Astrocyte of the cerebellum (primary cell): ENCODE data around the gene ZNF354C.

Experiments
- DNase-seq: peaks from one replicate; pipeline ENCODE4 v3.0.0-alpha.2; 2011; ENCODE audit warnings: low read depth
- H3K4me3 ChIP-seq: 2 replicates; pipeline ENCODE4 v1.5.1; 2011; ENCODE audit warnings: mild to moderate bottlenecking, low read depth, low read length, moderate library complexity
- in situ Hi-C: cut with HindIII; loops from 2 replicates; pipeline ENCODE4 v1.10.0; 2017; ENCODE audit warnings: low sequenced_read_pairs
- TF ChIP-seq, protein P1 (sequence below): IDR thresholded peaks from 2 replicates; pipeline ENCODE4 v1.5.1; 2012; ENCODE audit warnings: low read length, low read depth, moderate library complexity, mild to moderate bottlenecking; ENCODE audit errors: missing control alignments

ZNF354C gene

DNA sequence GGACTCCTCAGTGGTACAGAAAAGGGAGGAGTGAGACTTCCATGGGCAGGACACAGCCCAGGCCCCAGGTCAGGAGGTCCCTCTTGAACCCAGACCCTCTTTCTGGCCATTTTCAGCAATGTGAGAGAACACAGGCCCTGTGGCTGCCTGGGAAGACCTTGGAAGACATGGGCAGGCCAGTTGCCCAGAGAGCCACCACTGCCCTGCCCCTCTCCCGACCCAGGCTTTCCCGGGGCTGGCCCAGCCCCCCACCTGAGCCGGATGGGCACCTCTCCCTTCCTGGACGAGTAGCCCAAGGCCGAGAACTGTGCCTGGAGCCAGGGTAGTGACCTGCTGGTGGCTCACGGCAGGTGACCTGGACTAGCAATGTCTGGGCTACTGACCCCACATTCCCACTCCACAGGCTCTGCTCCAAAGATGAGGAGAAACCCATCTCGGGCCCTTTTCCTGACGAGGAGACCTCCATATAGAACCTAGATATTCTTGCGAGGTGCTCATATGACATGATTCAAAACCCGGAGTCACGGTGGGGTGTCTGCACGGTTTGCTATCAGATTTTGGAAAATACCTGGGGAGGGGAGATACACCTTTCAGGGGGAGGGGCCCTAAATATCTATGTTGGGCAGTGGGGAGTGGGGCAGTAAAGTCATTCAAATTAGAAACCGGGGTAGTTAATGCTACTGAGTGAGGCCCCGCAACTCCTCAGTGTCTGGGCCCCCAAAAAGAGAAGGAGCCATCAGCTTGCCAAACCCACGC, 59.4 kb downstream of the ZNF354C start:
- H3K4me3 ChIP-seq, result no peak overlapping the region
- TF ChIP-seq, protein P1, sequence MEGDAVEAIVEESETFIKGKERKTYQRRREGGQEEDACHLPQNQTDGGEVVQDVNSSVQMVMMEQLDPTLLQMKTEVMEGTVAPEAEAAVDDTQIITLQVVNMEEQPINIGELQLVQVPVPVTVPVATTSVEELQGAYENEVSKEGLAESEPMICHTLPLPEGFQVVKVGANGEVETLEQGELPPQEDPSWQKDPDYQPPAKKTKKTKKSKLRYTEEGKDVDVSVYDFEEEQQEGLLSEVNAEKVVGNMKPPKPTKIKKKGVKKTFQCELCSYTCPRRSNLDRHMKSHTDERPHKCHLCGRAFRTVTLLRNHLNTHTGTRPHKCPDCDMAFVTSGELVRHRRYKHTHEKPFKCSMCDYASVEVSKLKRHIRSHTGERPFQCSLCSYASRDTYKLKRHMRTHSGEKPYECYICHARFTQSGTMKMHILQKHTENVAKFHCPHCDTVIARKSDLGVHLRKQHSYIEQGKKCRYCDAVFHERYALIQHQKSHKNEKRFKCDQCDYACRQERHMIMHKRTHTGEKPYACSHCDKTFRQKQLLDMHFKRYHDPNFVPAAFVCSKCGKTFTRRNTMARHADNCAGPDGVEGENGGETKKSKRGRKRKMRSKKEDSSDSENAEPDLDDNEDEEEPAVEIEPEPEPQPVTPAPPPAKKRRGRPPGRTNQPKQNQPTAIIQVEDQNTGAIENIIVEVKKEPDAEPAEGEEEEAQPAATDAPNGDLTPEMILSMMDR, result no peak
- in situ Hi-C loops, result no loop called here
- DNase-seq, result no peak

DNA sequence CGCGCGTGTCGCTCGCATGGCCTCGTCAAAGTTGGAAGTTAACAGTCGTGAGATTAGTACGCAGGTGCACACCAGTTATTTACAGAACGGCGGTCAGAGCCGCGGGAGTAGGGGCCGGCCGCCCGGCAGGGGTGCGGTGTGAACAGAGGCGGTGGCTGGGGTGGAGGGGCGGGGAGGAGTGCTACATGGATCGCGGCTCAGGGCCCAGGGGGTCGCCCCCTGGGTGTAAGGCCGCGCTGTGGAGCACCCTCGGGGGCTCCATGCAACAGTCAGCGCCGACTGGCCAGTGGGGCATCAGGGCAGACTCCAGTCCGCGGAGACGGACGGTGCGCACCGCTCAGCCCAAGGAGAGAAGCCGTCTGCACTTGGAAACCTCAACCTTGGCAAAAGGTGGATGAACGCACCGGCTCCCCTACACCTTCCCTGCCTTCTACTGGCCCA, 60.3 kb downstream of the ZNF354C start:
- DNase-seq, result no peak
- H3K4me3 ChIP-seq, result no peak overlapping the region
- in situ Hi-C loops, result no loop called here
- TF ChIP-seq, protein P1, result no peak

DNA sequence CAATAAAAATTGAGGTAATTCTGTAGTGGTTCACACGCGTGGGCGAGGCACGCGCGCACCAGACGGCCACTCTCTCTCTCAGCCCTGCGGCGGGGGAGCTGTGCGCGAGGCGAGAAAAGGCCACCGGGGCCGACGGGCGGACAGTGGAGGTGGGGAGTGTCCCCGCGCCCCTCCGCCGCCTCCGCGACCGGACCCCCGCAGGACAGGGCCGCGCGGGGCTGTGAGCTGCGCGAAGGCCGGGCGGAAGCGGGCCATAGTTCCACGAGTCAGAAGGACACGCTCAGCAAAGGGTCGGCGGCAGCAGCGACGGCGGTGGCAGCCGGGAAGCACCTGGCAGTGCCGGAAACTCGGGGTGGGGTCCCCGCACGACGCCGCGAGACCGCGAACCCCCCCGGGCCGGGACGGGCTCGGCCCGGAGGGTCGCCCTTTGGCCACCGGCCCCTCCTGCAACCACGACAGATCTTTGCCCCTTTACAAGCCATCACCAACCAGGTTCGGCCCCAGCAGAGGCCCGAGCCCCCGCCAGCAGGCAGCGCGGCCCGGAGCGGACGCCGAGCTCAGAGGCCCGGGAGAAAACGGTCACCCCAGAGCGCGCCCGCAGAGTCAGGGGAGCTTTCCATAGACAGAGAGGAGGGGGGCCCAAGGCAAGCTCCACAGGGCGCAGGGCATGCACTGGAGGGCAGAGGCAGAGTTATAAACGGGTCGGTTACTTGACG, 60.9 kb downstream of the ZNF354C start:
- no peak for DNase-seq
- TF ChIP-seq, protein P1, result no peak
- no peak overlapping the region for H3K4me3 ChIP-seq
- in situ Hi-C loops, result no loop called here

DNA sequence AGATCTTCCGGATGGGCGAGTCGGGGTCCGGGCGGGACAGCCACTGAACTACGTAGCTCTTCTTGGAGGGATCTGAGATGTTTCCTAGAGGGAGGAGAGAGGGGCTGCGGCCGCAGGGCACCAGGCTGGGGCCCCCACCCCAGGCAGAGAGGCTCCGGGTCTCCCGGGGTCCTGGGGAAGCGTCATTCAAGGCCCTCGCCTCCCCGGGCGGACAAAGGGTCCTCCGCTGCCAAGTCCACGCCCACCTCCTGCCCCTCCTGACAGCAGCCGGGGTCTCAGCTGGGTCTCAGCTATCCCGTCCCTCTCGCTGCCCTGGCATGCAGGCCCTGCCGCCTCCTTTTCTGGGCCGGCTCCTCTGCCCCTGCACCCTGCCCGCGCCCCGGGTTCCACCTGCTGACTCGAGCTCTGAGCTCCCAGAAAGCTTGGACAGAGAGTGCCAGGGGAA, 61.5 kb downstream of the ZNF354C start:
- H3K4me3 ChIP-seq, result no peak overlapping the region
- TF ChIP-seq, protein P1, result no peak
- DNase-seq, result no peak
- in situ Hi-C loops, result no loop called here

DNA sequence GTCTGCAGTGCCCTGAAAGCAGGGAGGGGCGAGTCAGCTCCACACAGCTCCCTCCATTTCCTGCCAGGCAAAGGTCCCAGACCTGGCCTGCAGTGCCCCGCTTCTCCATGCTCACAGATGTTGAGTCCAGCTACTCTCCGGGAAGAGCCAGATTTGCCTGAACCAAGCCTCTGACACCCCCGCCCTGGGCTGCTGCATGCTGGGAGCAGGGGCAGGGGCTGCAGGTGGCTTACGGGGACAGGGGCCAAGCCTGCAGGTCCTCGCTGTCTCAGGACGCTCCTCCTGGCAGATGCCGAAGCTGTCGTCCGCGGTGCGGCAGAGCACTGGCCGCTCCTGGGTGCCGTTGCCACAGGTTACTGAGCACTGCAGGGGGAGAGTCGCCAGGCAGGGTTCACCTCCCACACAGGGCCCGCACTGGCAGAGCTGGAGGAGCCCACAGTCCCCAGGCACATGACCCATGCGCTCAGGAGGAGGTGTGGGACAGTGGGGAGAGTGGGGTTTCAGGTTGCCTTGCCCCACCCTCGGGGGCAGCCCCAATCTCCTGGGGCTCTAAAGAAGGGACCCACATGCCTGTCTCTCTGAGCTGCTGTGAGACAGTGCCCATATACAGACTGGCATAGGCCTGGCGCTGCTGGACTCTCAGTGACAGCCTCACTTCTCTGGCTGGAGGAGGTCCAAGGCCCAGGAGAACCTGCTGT, 62.4 kb downstream of the ZNF354C start:
- in situ Hi-C loops, result no loop called here
- H3K4me3 ChIP-seq, result no peak overlapping the region
- no peak for DNase-seq

DNA sequence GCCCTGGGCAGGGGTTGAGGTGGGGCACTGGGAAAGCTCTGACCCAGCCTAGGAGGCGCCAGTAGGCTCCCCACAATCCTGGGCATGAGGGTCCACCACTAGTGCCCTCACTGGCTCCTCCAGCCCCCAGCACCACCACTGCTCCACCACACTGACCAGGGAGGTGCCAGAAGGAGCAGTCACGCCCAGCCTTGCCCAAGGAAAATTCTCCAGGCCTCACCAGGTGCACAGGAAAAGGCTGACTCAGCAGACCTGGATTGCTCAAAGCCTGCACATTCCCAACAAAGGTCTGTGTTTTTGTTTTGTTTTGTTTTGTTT, 62.9 kb downstream of the ZNF354C start:
- in situ Hi-C loops, result no loop called here
- DNase-seq, result no peak
- TF ChIP-seq, protein P1, result no peak
- no peak overlapping the region for H3K4me3 ChIP-seq

More for the DNA sequence above, 62.4 kb downstream of the ZNF354C start:
- TF ChIP-seq, protein P1, result no peak
